H9 (cell line): ENCODE measurements around the gene GRID2. TPM values are rescaled to one million over a fixed set of nuclear protein-coding genes. Genes with fewer than 3 reads are reported as not detected.

Source experiments
- DNase-seq: peaks from one replicate; pipeline ENCODE4 v3.0.0-alpha.2; 2017
- H2AFZ ChIP-seq: one replicate; pipeline ENCODE4 v1.6.1; 2013; ENCODE audit warnings: mild to moderate bottlenecking, low read length, control low read depth, moderate library complexity
- H2AK5ac ChIP-seq: 2 replicates; pipeline ENCODE4 v1.6.1; 2013; ENCODE audit warnings: low read length, control low read depth, mixed read lengths; ENCODE audit not compliant: insufficient read length
- H2BK120ac ChIP-seq: one replicate; pipeline ENCODE4 v1.6.1; 2013; ENCODE audit warnings: low read depth, mild to moderate bottlenecking, low read length, control low read depth, inconsistent platforms; ENCODE audit not compliant: poor library complexity, severe bottlenecking
- H2BK12ac ChIP-seq: 2 replicates; pipeline ENCODE4 v1.6.1; 2013; ENCODE audit warnings: low read length, control low read depth, mixed read lengths, low read depth; ENCODE audit not compliant: insufficient read length
- H2BK15ac ChIP-seq: 2 replicates; pipeline ENCODE4 v1.6.1; 2013; ENCODE audit warnings: low read depth, low read length, control low read depth
- H2BK20ac ChIP-seq: one replicate; pipeline ENCODE4 v1.6.1; 2013; ENCODE audit warnings: low read depth, mild to moderate bottlenecking, low read length, control low read depth, inconsistent platforms; ENCODE audit not compliant: poor library complexity, severe bottlenecking
- H2BK5ac ChIP-seq: 2 replicates; pipeline ENCODE4 v1.6.1; 2013; ENCODE audit warnings: low read length, control low read depth, mixed read lengths; ENCODE audit not compliant: insufficient read length
- H3K14ac ChIP-seq: 2 replicates; pipeline ENCODE4 v1.6.1; 2013; ENCODE audit warnings: low read length, control low read depth; ENCODE audit not compliant: insufficient read depth
- H3K18ac ChIP-seq: 2 replicates; pipeline ENCODE4 v1.6.1; 2013; ENCODE audit warnings: low read depth, mild to moderate bottlenecking, mixed read lengths, low read length, control low read depth; ENCODE audit not compliant: insufficient read length
- H3K23ac ChIP-seq: 2 replicates; pipeline ENCODE4 v1.6.1; 2013; ENCODE audit warnings: low read length, control low read depth, mixed read lengths, low read depth; ENCODE audit not compliant: insufficient read length
- H3K23me2 ChIP-seq: 2 replicates; pipeline ENCODE4 v1.6.1; 2013; ENCODE audit warnings: low read depth, mild to moderate bottlenecking, mixed read lengths, low read length, control low read depth; ENCODE audit not compliant: insufficient read length, poor library complexity, severe bottlenecking
- H3K27ac ChIP-seq: 2 replicates; pipeline ENCODE4 v1.5.1; 2013; ENCODE audit warnings: low read length, control low read depth, mixed read lengths, low read depth; ENCODE audit not compliant: insufficient read length
- H3K27me3 ChIP-seq: 2 replicates; pipeline ENCODE4 v1.6.1; 2013; ENCODE audit warnings: low read length, control low read depth, inconsistent platforms; ENCODE audit not compliant: insufficient read depth
- H3K4ac ChIP-seq: 2 replicates; pipeline ENCODE4 v1.6.1; 2013; ENCODE audit warnings: low read depth, mild to moderate bottlenecking, control low read depth, inconsistent platforms, low read length, moderate library complexity
- H3K4me1 ChIP-seq: 2 replicates; pipeline ENCODE4 v1.6.1; 2013; ENCODE audit warnings: low read length, control low read depth, inconsistent platforms; ENCODE audit not compliant: insufficient read depth
- H3K4me2 ChIP-seq: 2 replicates; pipeline ENCODE4 v1.6.1; 2013; ENCODE audit warnings: low read length, control low read depth, mixed read lengths; ENCODE audit not compliant: insufficient read length, insufficient read depth
- H3K56ac ChIP-seq: 2 replicates; pipeline ENCODE4 v1.6.1; 2013; ENCODE audit warnings: low read depth, mild to moderate bottlenecking, mixed read lengths, low read length, control low read depth; ENCODE audit not compliant: insufficient read length
- H3K79me1 ChIP-seq: 2 replicates; pipeline ENCODE4 v1.6.1; 2013; ENCODE audit warnings: low read depth, mild to moderate bottlenecking, moderate library complexity, low read length, control low read depth, inconsistent platforms; ENCODE audit not compliant: insufficient read depth, poor library complexity, severe bottlenecking
- H3K79me2 ChIP-seq: 2 replicates; pipeline ENCODE4 v1.6.1; 2013; ENCODE audit warnings: low read length, control low read depth, inconsistent platforms; ENCODE audit not compliant: insufficient read depth
- H3K9ac ChIP-seq: 2 replicates; pipeline ENCODE4 v1.6.1; 2013; ENCODE audit warnings: low read length, control low read depth, mixed read lengths; ENCODE audit not compliant: insufficient read length; ENCODE audit errors: extremely low read depth
- H3K9me3 ChIP-seq: one replicate; pipeline ENCODE4 v1.6.1; 2013; ENCODE audit warnings: low read depth, low read length, inconsistent platforms; ENCODE audit not compliant: control insufficient read depth
- H3T11ph ChIP-seq: one replicate; pipeline ENCODE4 v1.6.1; 2013; ENCODE audit warnings: mild to moderate bottlenecking, low read length, control low read depth, inconsistent platforms
- H4K20me1 ChIP-seq: one replicate; pipeline ENCODE4 v1.6.1; 2013; ENCODE audit not compliant: control insufficient read depth, insufficient read length, insufficient read depth
- H4K5ac ChIP-seq: 2 replicates; pipeline ENCODE4 v1.6.1; 2013; ENCODE audit warnings: low read depth, mild to moderate bottlenecking, mixed read lengths, low read length, control low read depth; ENCODE audit not compliant: insufficient read length
- H4K8ac ChIP-seq: replicated peaks from 2 replicates; pipeline ENCODE4 v1.6.1; 2013; ENCODE audit warnings: low read length, control low read depth, mixed read lengths, low read depth; ENCODE audit not compliant: insufficient read length
- H4K91ac ChIP-seq: 2 replicates; pipeline ENCODE4 v1.6.1; 2013; ENCODE audit warnings: low read depth, mild to moderate bottlenecking, moderate library complexity, mixed read lengths, low read length, control low read depth; ENCODE audit not compliant: insufficient read length
- H3K27ac Mint-ChIP-seq, 3 experiments: 2 replicates in 2 of 3; 3 replicates in 1 of 3; pipeline ENCODE4 v1.8.0; 2020 to 2021; ENCODE audit warnings: mixed read lengths in 3 of 3, mild to moderate bottlenecking in 1 of 3, moderate library complexity in 1 of 3
- H3K27me3 Mint-ChIP-seq: 2 replicates; pipeline ENCODE4 v1.8.0; 2021; ENCODE audit warnings: low read depth, mild to moderate bottlenecking, moderate library complexity, mixed read lengths
- H3K36me3 Mint-ChIP-seq, 3 experiments: 2 replicates in 2 of 3; 3 replicates in 1 of 3; pipeline ENCODE4 v1.8.0; 2020 to 2021; ENCODE audit warnings: low read depth in 3 of 3, mixed read lengths in 3 of 3; ENCODE audit not compliant: insufficient read depth in 1 of 3
- H3K4me1 Mint-ChIP-seq, 2 experiments: 2 replicates each; pipeline ENCODE4 v1.8.0; 2020; ENCODE audit warnings: mixed read lengths in 2 of 2
- H3K4me3 Mint-ChIP-seq, 2 experiments: 2 replicates in 1 of 2; 3 replicates in 1 of 2; pipeline ENCODE4 v1.8.0; 2020 to 2021; ENCODE audit warnings: mild to moderate bottlenecking in 2 of 2, mixed read lengths in 2 of 2, moderate library complexity in 1 of 2
- H3K9me3 Mint-ChIP-seq, 2 experiments: 2 replicates in 1 of 2; 3 replicates in 1 of 2; pipeline ENCODE4 v1.8.0; 2020; ENCODE audit warnings: mild to moderate bottlenecking in 2 of 2, mixed read lengths in 2 of 2, moderate library complexity in 1 of 2
- CTCF ChIP-seq: fragments of 200-600 bp; sonication (generic); conservative IDR thresholded peaks from 3 replicates; pipeline ENCODE4 v1.8.0; 2021; ENCODE audit warnings: antibody characterized with exemption, mild to moderate bottlenecking
- WGBS: extraction: QIAGEN DNeasy Blood & Tissue Kit; methylation state at CpG from one replicate; pipeline ENCODE4 v1.1.7; 2013; ENCODE audit warnings: missing lambda C conversion rate, low lambda C conversion rate, mixed read lengths; ENCODE audit not compliant: insufficient read length; ENCODE audit errors: extremely low coverage; 5-methylcytosine and 5-hydroxymethylcytosine counted together
- total RNA-seq: library from RNA; stranded (reverse); gene quantifications from 2 replicates; pipeline ENCODE4 v1.2.1, GENCODE V29; 2021

GRID2 gene
- total RNA-seq, 1 experiment from 2014 or later: 21.8 TPM

- Mint-ChIP-seq H3K27ac (no peak overlapping the region), H3K27me3 (no peaks in the 10 kb centered on the region), H3K4me1 (peaks cover 18% of the 10 kb centered on the region in 2 experiments), H3K36me3 (no peaks in the 10 kb centered on the region; a peak in 1 of 7 replicates), H3K9me3 (peaks cover 0 to 3% of the 10 kb centered on the region in 2 experiments; a peak in 1 of 5 replicates), H3K4me3 (no peak overlapping the region)
- Histone ChIP-seq H2AFZ (no peak overlapping the region), H4K20me1 (no peaks in the 10 kb centered on the region), H3K4me1 (no peaks in the 10 kb centered on the region), H2BK20ac (no peak overlapping the region), H4K8ac (no peak overlapping the region), H4K5ac (no peak overlapping the region), H3K14ac (no peak overlapping the region), H3K79me2 (no peaks in the 10 kb centered on the region), H3K4me2 (no peak overlapping the region), H3K18ac (no peak overlapping the region), H3K23me2 (peaks cover 4% of the 10 kb centered on the region), H3K9ac (no peak overlapping the region), H3K4ac (no peak overlapping the region), H3K79me1 (no peaks in the 10 kb centered on the region), H3K27ac (no peak overlapping the region), H2BK5ac (no peak overlapping the region), H3K56ac (no peak overlapping the region), H2BK12ac (no peak overlapping the region), H3K23ac (no peak overlapping the region), H3T11ph (no peak overlapping the region), H2BK120ac (no peak overlapping the region), H3K9me3 (no peaks in the 10 kb centered on the region), H3K27me3 (no peaks in the 10 kb centered on the region), H4K91ac (no peak overlapping the region), H2AK5ac (no peak overlapping the region), H2BK15ac (no peak overlapping the region)
- DNase-seq: no peak
- no CpG with 5 or more reads among the region's 2 CpGs for WGBS
- no peak for TF ChIP-seq CTCF
These were observed 776.5 kb downstream of the GRID2 start for GRCh38 chr4:93080316-93080715.
